GM23248 (cell line): ENCODE data around the gene WASF2.

Experiments used
- EZH2 ChIP-seq: fragments of 200-600 bp; sonication (generic); IDR thresholded peaks from 2 replicates; pipeline ENCODE4 v1.6.1; 2018; ENCODE audit warnings: antibody characterized with exemption, mild to moderate bottlenecking; ENCODE audit not compliant: insufficient read depth, poor library complexity, severe bottlenecking
- EZH2phosphoT487 ChIP-seq: fragments of 200-600 bp; sonication (generic); IDR thresholded peaks from 2 replicates; pipeline ENCODE4 v1.6.1; 2018; ENCODE audit warnings: antibody characterized with exemption, moderate library complexity, mild to moderate bottlenecking, low read depth; ENCODE audit not compliant: insufficient read depth

- TF ChIP-seq EZH2phosphoT487 (no peak), EZH2 (no peak)
Measured at GRCh38 chr1:27429029-27429425, 60.9 kb downstream of the WASF2 start.
